Keratinocyte (primary cell): ENCODE results near the gene FCN3. TPM values are rescaled to one million over a fixed set of nuclear protein-coding genes. Genes with fewer than 3 reads are reported as not detected.

Source experiments
- DNase-seq: peaks from one replicate; pipeline ENCODE4 v3.0.0-alpha.2; 2011; ENCODE audit warnings: low read depth, missing footprints, low spot score
- FAIRE-seq: peaks from 2 replicates; lab custom pipeline; 2011; peaks lifted over from hg19 to GRCh38; lab: Jason Lieb, UNC
- H2AFZ ChIP-seq: 2 replicates; pipeline ENCODE4 v1.6.0; 2012; ENCODE audit warnings: low read length, control low read depth, inconsistent platforms; ENCODE audit not compliant: control insufficient read depth
- H3K27ac ChIP-seq: 2 replicates; pipeline ENCODE4 v1.5.1; 2011; ENCODE audit warnings: low read length; ENCODE audit not compliant: control insufficient read depth, insufficient read depth
- H3K27me3 ChIP-seq: 3 replicates; pipeline ENCODE4 v1.6.0; 2011; ENCODE audit warnings: low read length; ENCODE audit not compliant: control insufficient read depth, insufficient read depth; ENCODE audit errors: extremely low read depth
- H3K36me3 ChIP-seq, 2 experiments: 2 replicates in 1 of 2; 3 replicates in 1 of 2; pipeline ENCODE4 v1.5.1; 2011; ENCODE audit warnings: low read length in 2 of 2, mild to moderate bottlenecking in 1 of 2; ENCODE audit not compliant: control insufficient read depth in 2 of 2, insufficient read depth in 2 of 2; ENCODE audit errors: extremely low read depth in 1 of 2
- H3K4me1 ChIP-seq: 3 replicates; pipeline ENCODE4 v1.5.1; 2011; ENCODE audit warnings: low read length; ENCODE audit not compliant: control insufficient read depth, insufficient read depth; ENCODE audit errors: extremely low read depth
- H3K4me2 ChIP-seq: 3 replicates; pipeline ENCODE4 v1.6.0; 2011; ENCODE audit warnings: low read depth, low read length; ENCODE audit not compliant: control insufficient read depth, insufficient read depth; ENCODE audit errors: extremely low read depth
- H3K4me3 ChIP-seq, 3 experiments: fragments of 200-600 bp in 1 of 3; sonication (generic) in 1 of 3; 2 replicates in 2 of 3; 3 replicates in 1 of 3; pipeline ENCODE4 v1.5.1; 2011 to 2016; ENCODE audit warnings: low read length in 3 of 3, mild to moderate bottlenecking in 3 of 3, control low read depth in 2 of 3, inconsistent platforms in 1 of 3, low read depth in 1 of 3, mixed read lengths in 1 of 3, mixed run types in 1 of 3, moderate library complexity in 1 of 3; ENCODE audit not compliant: control insufficient read depth in 2 of 3, insufficient read depth in 2 of 3; ENCODE audit errors: extremely low read depth in 1 of 3
- H3K79me2 ChIP-seq: 2 replicates; pipeline ENCODE4 v1.6.0; 2012; ENCODE audit warnings: low read length; ENCODE audit not compliant: control insufficient read depth, insufficient read depth
- H3K9ac ChIP-seq: 3 replicates; pipeline ENCODE4 v1.6.0; 2011; ENCODE audit warnings: low read length; ENCODE audit not compliant: control insufficient read depth, insufficient read depth; ENCODE audit errors: extremely low read depth
- H3K9me1 ChIP-seq: 3 replicates; pipeline ENCODE4 v1.6.0; 2011; ENCODE audit warnings: low read length; ENCODE audit not compliant: control insufficient read depth, insufficient read depth; ENCODE audit errors: extremely low read depth
- H3K9me3 ChIP-seq: 2 replicates; pipeline ENCODE4 v1.5.1; 2012; ENCODE audit warnings: low read depth, low read length; ENCODE audit not compliant: control insufficient read depth
- H4K20me1 ChIP-seq: 3 replicates; pipeline ENCODE4 v1.6.0; 2011; ENCODE audit warnings: low read length; ENCODE audit not compliant: control insufficient read depth, insufficient read depth; ENCODE audit errors: extremely low read depth
- CTCF ChIP-seq, 3 experiments: IDR thresholded peaks in 1 of 3; conservative IDR thresholded peaks in 1 of 3; optimal IDR thresholded peaks in 1 of 3; 2 replicates in 2 of 3; 3 replicates in 1 of 3; pipeline versions ENCODE3 to v1.5.1; 2011; ENCODE audit warnings: low read length in 3 of 3, mild to moderate bottlenecking in 3 of 3, moderate library complexity in 2 of 3, control low read depth in 1 of 3, inconsistent platforms in 1 of 3; ENCODE audit not compliant: insufficient read depth in 2 of 3; ENCODE audit errors: extremely low read depth in 1 of 3
- EZH2 ChIP-seq: IDR thresholded peaks from one replicate; pipeline ENCODE4 v1.6.1; 2012; ENCODE audit warnings: inconsistent platforms, mild to moderate bottlenecking, low read length, moderate library complexity
- dilution Hi-C: fragments of 300-500 bp; cut with MboI; formaldehyde crosslinking; loops from one replicate; pipeline ENCODE4 v1.7.0; 2020; ENCODE audit warnings: low sequenced_read_pairs; ENCODE audit not compliant: extremely low pct_ligation_motif_present
- polyA plus RNA-seq, 5 experiments: library from polyadenylated mRNA; depleted of rRNA in 3 of 5; stranded (reverse) in 3 of 5; stranded (forward) in 1 of 5; unstranded in 1 of 5; fragments of >200 nt; gene quantifications; 1 replicate in 1 of 5; 2 replicates in 3 of 5; 3 replicates in 1 of 5; pipeline versions ENCODE4 v1.2.1 to v1.2.3, GENCODE V29; 2011 to 2012; ENCODE audit warnings: missing spikeins in 2 of 5, low read depth in 1 of 5, low replicate concordance in 1 of 5

Gene FCN3
- polyA plus RNA-seq, 1 donor (not counting 4 experiments of a cell fraction or from before 2014, with no cell fraction given), result not detected

GRCh38 chr1:27400082-27400962, 25.7 kb upstream of the FCN3 start:
- Histone ChIP-seq H3K4me2 (no peak overlapping the region), H3K27ac (no peak overlapping the region), H4K20me1 (no peaks in the 10 kb centered on the region), H3K4me3 (no peak overlapping the region), H3K4me1 (peaks cover 33% of the 10 kb centered on the region), H3K9ac (no peak overlapping the region), H3K79me2 (no peaks in the 10 kb centered on the region), H3K27me3 (no peaks in the 10 kb centered on the region), H2AFZ (no peak overlapping the region), H3K9me3 (no peaks in the 10 kb centered on the region), H3K9me1 (no peaks in the 10 kb centered on the region), H3K36me3 (peaks cover 0 to 5% of the 10 kb centered on the region in 2 experiments)
- TF ChIP-seq EZH2 (no peak), CTCF (optimal IDR thresholded peaks at IDR 0.05 in 1 of 3, IDR thresholded peaks at IDR 0.05 in 1 of 3, conservative IDR thresholded peaks at IDR 0.05 in 1 of 3; ENCODE audit: extremely low read depth in 1 of 3, insufficient read depth in 2 of 3, low read length in 3 of 3) (no peak)
- dilution Hi-C loops, result loop anchor here (25.0 kb wide), 1 partner anchor 187 kb away; no protein-coding TSS in a partner anchor
- peak; percentile 23 for FAIRE-seq
- DNase-seq, result no peak

- no peak for TF ChIP-seq EZH2
- TF ChIP-seq CTCF (optimal IDR thresholded peaks at IDR 0.05 in 1 of 3, IDR thresholded peaks at IDR 0.05 in 1 of 3, conservative IDR thresholded peaks at IDR 0.05 in 1 of 3; ENCODE audit: extremely low read depth in 1 of 3, insufficient read depth in 2 of 3, low read length in 3 of 3), result no peak
- dilution Hi-C loops, result loop anchor here (25.0 kb wide), 1 partner anchor 188 kb away; no protein-coding TSS in a partner anchor
- FAIRE-seq, result no peak
- Histone ChIP-seq H3K4me1 (peaks cover 27% of the 10 kb centered on the region), H3K9me1 (no peaks in the 10 kb centered on the region), H3K4me3 (no peak overlapping the region), H3K4me2 (no peak overlapping the region), H3K27ac (no peak overlapping the region), H3K27me3 (no peaks in the 10 kb centered on the region), H3K79me2 (no peaks in the 10 kb centered on the region), H2AFZ (no peak overlapping the region), H3K9me3 (no peaks in the 10 kb centered on the region), H3K36me3 (peaks cover 0 to 5% of the 10 kb centered on the region in 2 experiments), H4K20me1 (no peaks in the 10 kb centered on the region), H3K9ac (no peak overlapping the region)
- DNase-seq, result no peak
These were observed 24.8 kb upstream of the FCN3 start for GRCh38 chr1:27399251-27400025.
